Prostate gland (tissue), 2 donors: ENCODE measurements around the gene STMND1. TPM values are rescaled to one million over a fixed set of nuclear protein-coding genes. Genes with fewer than 3 reads are reported as not detected.

ENCODE experiments used
- DNase-seq: peaks from one replicate; pipeline ENCODE4 v3.0.0-alpha.2; 2019; ENCODE audit warnings: low spot score
- H3K27ac ChIP-seq, 2 donors: fragments of 200-600 bp; sonication (generic); 2 replicates each; pipeline ENCODE4 v1.5.1; 2017 to 2019
- H3K27me3 ChIP-seq: fragments of 200-600 bp; sonication (generic); replicated peaks from 2 replicates; pipeline ENCODE4 v1.5.1; 2019; ENCODE audit not compliant: insufficient read depth
- H3K36me3 ChIP-seq, 2 donors: fragments of 200-600 bp; sonication (generic); 1 replicate in 1 of 2; 2 replicates in 1 of 2; pipeline versions ENCODE4 v1.5.1 to v1.8.1; 2017 to 2019
- H3K4me1 ChIP-seq: fragments of 200-600 bp; sonication (generic); replicated peaks from 2 replicates; pipeline ENCODE4 v1.5.1; 2019
- H3K4me3 ChIP-seq, 2 donors: fragments of 200-600 bp; sonication (generic); 2 replicates each; pipeline ENCODE4 v1.5.1; 2017 to 2019
- H3K9me3 ChIP-seq: fragments of 200-600 bp; sonication (generic); 2 replicates; pipeline ENCODE4 v1.5.1; 2017
- CTCF ChIP-seq, 4 experiments: fragments of 200-600 bp in 2 of 4; fragments of 450-650 bp in 2 of 4; sonication (generic) in 2 of 4; IDR thresholded peaks; 1 replicate in 3 of 4; 2 replicates in 1 of 4; pipeline ENCODE4 v1.5.1; 2016 to 2019; ENCODE audit warnings: antibody characterized with exemption in 4 of 4, mild to moderate bottlenecking in 2 of 4, moderate library complexity in 2 of 4
- POLR2A ChIP-seq: fragments of 450-650 bp; IDR thresholded peaks from one replicate; pipeline ENCODE4 v1.6.1; 2016; ENCODE audit warnings: antibody characterized with exemption, mild to moderate bottlenecking
- POLR2AphosphoS5 ChIP-seq: sonication (generic); formaldehyde crosslinking; IDR thresholded peaks from one replicate; pipeline ENCODE4 v1.6.1; 2017; ENCODE audit warnings: antibody characterized with exemption
- WGBS: methylation state at CpG from one replicate; pipeline ENCODE4 v1.1.5; 2018; 5-methylcytosine and 5-hydroxymethylcytosine counted together
- intact Hi-C: fragments of 100-400 bp; cut with DNase I; formaldehyde crosslinking; loops from one replicate; pipeline ENCODE4 v1.14.2; 2022
- total RNA-seq, 2 donors: library from RNA; depleted of rRNA; stranded (reverse); fragments of >200 nt; gene quantifications; one replicate each; pipeline ENCODE4 v1.1.0, GENCODE V29; 2016

The STMND1 gene
- total RNA-seq, 2 donors from 2014 or later: 15.6 TPM; not detected in 1

GRCh38 chr6:17096096-17096495 lies 5.8 kb upstream of the STMND1 start:
- Histone ChIP-seq H3K4me3 (no peak overlapping the region), H3K27ac (no peak overlapping the region), H3K4me1 (no peaks in the 10 kb centered on the region), H3K9me3 (no peaks in the 10 kb centered on the region), H3K27me3 (no peaks in the 10 kb centered on the region), H3K36me3 (no peaks in the 10 kb centered on the region)
- TF ChIP-seq CTCF (IDR thresholded peaks at IDR 0.05) (no peak), POLR2A (no peak), POLR2AphosphoS5 (no peak)
- DNase-seq: no peak
- intact Hi-C loops: no loop called here
- 43% methylated on average over 6 of the region's 6 CpGs for WGBS

- no peaks in the 10 kb centered on the region for H3K4me1 ChIP-seq
- H3K36me3 ChIP-seq: no peaks in the 10 kb centered on the region
- no peaks in the 10 kb centered on the region for H3K9me3 ChIP-seq
- no peak overlapping the region for H3K27ac ChIP-seq
- no peaks in the 10 kb centered on the region for H3K27me3 ChIP-seq
- WGBS: 47% methylated on average over 1 of the region's 1 CpG
- intact Hi-C loops: no loop called here
- no peak for DNase-seq
- no peak overlapping the region for H3K4me3 ChIP-seq
- TF ChIP-seq POLR2AphosphoS5 (no peak), POLR2A (no peak), CTCF (IDR thresholded peaks at IDR 0.05) (no peak)
Measured at GRCh38 chr6:17096652-17097051, 5.2 kb upstream of the STMND1 start.

- 43% methylated on average over 3 of the region's 3 CpGs for WGBS
- intact Hi-C loops: no loop called here
- Histone ChIP-seq H3K27ac (no peak overlapping the region), H3K27me3 (no peaks in the 10 kb centered on the region), H3K4me1 (no peaks in the 10 kb centered on the region), H3K36me3 (no peaks in the 10 kb centered on the region), H3K9me3 (no peaks in the 10 kb centered on the region), H3K4me3 (no peak overlapping the region)
- DNase-seq: no peak
- no peak for TF ChIP-seq CTCF (IDR thresholded peaks at IDR 0.05)
- no peak for TF ChIP-seq POLR2AphosphoS5
- TF ChIP-seq POLR2A: no peak
Measured at GRCh38 chr6:17097982-17098381, 3.9 kb upstream of the STMND1 start.

GRCh38 chr6:17098538-17098937 lies 3.3 kb upstream of the STMND1 start:
- no peaks in the 10 kb centered on the region for H3K27me3 ChIP-seq
- no peaks in the 10 kb centered on the region for H3K36me3 ChIP-seq
- no peak overlapping the region for H3K4me3 ChIP-seq
- no peaks in the 10 kb centered on the region for H3K9me3 ChIP-seq
- TF ChIP-seq POLR2AphosphoS5 (no peak), POLR2A (no peak), CTCF (IDR thresholded peaks at IDR 0.05) (no peak)
- no peak for DNase-seq
- no peak overlapping the region for H3K27ac ChIP-seq
- no peaks in the 10 kb centered on the region for H3K4me1 ChIP-seq
- 81% methylated on average over 4 of the region's 4 CpGs for WGBS
- intact Hi-C loops: no loop called here

GRCh38 chr6:17099401-17100059 lies 2.3 kb upstream of the STMND1 start:
- 72% methylated on average over 5 of the region's 5 CpGs for WGBS
- TF ChIP-seq POLR2AphosphoS5 (no peak), CTCF (IDR thresholded peaks at IDR 0.05) (no peak), POLR2A (no peak)
- Histone ChIP-seq H3K27ac (no peak overlapping the region), H3K4me3 (no peak overlapping the region), H3K27me3 (no peaks in the 10 kb centered on the region), H3K4me1 (no peaks in the 10 kb centered on the region), H3K36me3 (no peaks in the 10 kb centered on the region), H3K9me3 (no peaks in the 10 kb centered on the region)
- intact Hi-C loops: no loop called here
- DNase-seq: no peak
